HG02970 (cell line): Measurements from ENCODE around the gene RRP1.
A peak's percentile ranks its signal among the peaks of the same experiment; 100 is the strongest.

Source experiments
- ATAC-seq: cut with Tn5 transposase; IDR thresholded peaks from one replicate; pipeline ENCODE4 v1.9.1; 2021; ENCODE audit warnings: mild to moderate bottlenecking, moderate library complexity, moderate number of reproducible peaks; ENCODE audit not compliant: unreplicated experiment, low FRiP score

The RRP1 gene, protein sequence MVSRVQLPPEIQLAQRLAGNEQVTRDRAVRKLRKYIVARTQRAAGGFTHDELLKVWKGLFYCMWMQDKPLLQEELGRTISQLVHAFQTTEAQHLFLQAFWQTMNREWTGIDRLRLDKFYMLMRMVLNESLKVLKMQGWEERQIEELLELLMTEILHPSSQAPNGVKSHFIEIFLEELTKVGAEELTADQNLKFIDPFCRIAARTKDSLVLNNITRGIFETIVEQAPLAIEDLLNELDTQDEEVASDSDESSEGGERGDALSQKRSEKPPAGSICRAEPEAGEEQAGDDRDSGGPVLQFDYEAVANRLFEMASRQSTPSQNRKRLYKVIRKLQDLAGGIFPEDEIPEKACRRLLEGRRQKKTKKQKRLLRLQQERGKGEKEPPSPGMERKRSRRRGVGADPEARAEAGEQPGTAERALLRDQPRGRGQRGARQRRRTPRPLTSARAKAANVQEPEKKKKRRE

GRCh38 chr21:43789276-43790009, at the start of gene RRP1:
Gene RRP1 (plus strand): TSS chr21:43789577. CDS start chr21:43789630, 53 bp downstream.
- peak; percentile 92 for ATAC-seq

GRCh38 chr21:43739621-43740435, 49.5 kb upstream of the RRP1 start:
- ATAC-seq: no peak

- no peak for ATAC-seq
Observed at GRCh38 chr21:43740497-43741156, 48.8 kb upstream of the RRP1 start.

GRCh38 chr21:43741423-43742096, 47.8 kb upstream of the RRP1 start:
- no peak for ATAC-seq

GRCh38 chr21:43743947-43744346, 45.4 kb upstream of the RRP1 start:
- ATAC-seq: no peak

DNA sequence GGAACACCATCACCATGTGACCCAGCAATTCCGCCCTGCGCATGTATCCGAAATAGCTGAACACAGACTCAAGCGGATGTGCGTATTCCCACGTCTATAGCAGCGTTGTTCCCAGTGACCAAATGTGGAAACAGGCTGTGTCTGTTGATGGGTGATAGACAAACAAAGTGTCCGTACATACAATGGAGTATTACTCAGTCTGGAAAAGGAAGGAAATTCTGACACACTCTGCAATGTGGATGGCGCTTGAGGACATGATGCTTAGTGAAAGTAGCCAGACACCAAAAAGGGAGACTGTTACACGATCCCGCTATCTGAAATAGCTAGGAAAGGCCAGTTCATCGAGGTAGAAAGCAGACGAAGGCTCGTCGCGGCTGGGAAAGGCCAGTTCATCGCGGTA, 44.7 kb upstream of the RRP1 start:
- ATAC-seq: no peak

- no peak for ATAC-seq
Observed at GRCh38 chr21:43745772-43746517, 43.4 kb upstream of the RRP1 start.

GRCh38 chr21:43748622-43749021, 40.8 kb upstream of the RRP1 start:
- ATAC-seq: no peak

- no peak for ATAC-seq
Observed at GRCh38 chr21:43749651-43750262, 39.6 kb upstream of the RRP1 start.

GRCh38 chr21:43750339-43751033, 38.9 kb upstream of the RRP1 start:
- ATAC-seq: no peak

GRCh38 chr21:43751955-43752591, 37.3 kb upstream of the RRP1 start:
- ATAC-seq: no peak

- no peak for ATAC-seq
Observed at GRCh38 chr21:43752758-43753438, 36.5 kb upstream of the RRP1 start.

- no peak for ATAC-seq
Observed at GRCh38 chr21:43753439-43753799, 36.0 kb upstream of the RRP1 start.

- ATAC-seq: no peak
Observed at GRCh38 chr21:43754948-43755781, 34.2 kb upstream of the RRP1 start.

DNA sequence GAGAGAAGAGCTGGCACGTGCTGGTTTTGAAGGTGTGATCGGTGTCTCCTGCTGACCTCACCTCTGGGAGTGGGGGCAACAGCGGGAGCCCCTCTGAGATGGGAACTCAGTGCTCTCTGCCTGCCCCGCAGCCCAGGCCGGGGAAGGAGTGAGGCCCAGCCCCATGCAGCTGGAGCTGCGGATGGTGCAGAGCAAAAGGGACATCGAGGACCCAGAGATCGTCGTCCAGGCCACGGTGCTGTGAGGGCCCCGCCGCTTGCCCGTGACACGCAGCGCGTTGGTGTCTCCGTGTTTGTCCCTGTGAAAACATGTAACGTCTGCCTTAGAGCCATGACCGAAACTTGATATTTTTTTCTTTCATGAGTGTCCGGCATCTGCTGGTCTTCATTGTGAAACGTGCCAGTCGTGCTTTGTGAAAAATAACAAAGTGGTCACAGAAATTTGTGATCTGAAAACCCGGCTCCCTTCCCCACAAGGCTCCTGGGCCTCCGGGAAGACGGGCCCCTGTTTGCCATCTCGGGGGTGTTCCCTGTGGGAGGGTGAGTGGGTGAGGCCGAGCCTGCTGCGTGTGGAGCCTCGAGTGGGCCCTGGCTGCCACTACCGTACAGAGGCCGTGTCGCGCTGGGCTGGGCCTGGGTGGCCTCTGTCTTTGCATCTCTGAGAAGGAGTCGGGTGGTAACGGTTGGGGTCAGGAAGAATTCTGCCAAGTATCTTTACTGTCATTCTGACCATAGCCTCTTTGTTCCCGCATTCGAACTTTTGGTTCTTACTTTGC, 33.4 kb upstream of the RRP1 start:
- no peak for ATAC-seq
